NCI-H2107 treated with DMSO at 0.1 percent for 48 hours (cell line): ENCODE data around the gene MARK1.
"Not testable (repeated sequence)": the region's sequence is repeated elsewhere in the genome, so short reads cannot be mapped to it uniquely, and the experiment has no call there.

ENCODE experiments used
- DNase-seq: peaks from one replicate; lab custom pipeline; 2025; ENCODE audit not compliant: unreplicated experiment; lab: John Stamatoyannopoulos, UW

The MARK1 gene

GRCh38 chr1:220605651-220606050 is 77.7 kb downstream of the MARK1 start:
- not testable (repeated sequence) for DNase-seq

- DNase-seq = not testable (repeated sequence)
These were observed 83.2 kb downstream of the MARK1 start for GRCh38 chr1:220611100-220611499.

GRCh38 chr1:220616836-220617235 is 88.9 kb downstream of the MARK1 start:
- DNase-seq = no peak

- DNase-seq = no peak
These were observed 100.5 kb downstream of the MARK1 start for GRCh38 chr1:220628431-220628830.

- no peak for DNase-seq
These were observed 103.4 kb downstream of the MARK1 start for GRCh38 chr1:220631238-220631815.

DNA sequence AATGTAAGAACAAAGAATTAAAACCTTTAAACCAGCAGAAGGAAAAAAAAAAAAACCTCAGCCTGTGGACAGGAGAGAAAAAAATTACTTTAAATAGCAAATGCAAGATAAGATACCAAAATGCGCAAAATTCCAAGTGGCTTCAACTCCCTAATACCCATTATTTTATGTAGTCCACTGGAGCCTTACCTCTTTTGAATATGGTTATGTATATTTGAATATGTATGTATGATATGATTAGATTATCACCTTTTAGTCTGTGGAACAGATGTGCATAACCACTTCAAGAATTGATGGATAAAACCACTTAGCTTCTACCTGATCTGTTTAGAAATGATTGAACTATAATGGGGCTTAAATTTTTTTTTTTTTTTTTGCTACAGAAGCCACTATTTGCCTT is 109.8 kb downstream of the MARK1 start:
- no peak for DNase-seq

DNA sequence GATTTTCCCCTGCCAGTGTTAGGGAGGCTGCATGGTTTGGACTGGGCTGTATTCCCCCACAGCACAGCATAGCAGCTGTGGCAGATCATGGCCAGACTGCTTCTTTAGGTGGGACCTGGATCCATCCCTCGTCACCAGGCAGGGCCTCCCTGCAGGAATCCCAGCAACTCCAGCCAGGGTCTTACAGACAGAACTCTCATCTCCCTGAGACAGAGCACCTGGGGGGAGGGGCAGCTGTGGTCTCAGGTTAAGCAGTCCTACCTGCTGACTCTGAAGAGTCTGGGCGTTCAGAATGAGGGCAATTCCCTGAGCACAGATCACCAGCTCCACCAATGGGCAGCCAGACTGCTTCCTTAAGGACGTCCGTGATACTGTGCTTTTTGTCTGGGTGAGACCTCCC is 114.3 kb downstream of the MARK1 start:
- no peak for DNase-seq

GRCh38 chr1:220652995-220653394 is 125.1 kb downstream of the MARK1 start:
- DNase-seq = no peak

DNA sequence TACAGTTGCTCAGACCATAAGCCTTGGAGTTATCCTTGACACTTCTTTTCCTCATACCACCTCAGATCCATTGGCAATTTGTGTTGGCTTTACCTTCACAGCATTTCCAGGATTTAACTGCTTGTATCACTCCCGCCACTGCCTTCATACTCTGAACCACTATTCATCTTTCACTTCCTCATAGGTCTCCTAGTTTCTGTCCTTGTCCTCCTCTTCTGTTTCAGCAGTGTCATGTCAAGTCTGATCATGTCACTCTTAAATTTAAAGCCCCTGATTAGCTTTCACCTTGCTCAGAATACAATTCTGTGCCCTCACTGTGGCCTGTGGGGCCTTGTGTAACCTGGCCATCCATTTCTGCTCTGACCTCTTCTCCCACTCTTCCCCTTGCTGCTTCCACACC is 127.6 kb downstream of the MARK1 start:
- no peak for DNase-seq

DNA sequence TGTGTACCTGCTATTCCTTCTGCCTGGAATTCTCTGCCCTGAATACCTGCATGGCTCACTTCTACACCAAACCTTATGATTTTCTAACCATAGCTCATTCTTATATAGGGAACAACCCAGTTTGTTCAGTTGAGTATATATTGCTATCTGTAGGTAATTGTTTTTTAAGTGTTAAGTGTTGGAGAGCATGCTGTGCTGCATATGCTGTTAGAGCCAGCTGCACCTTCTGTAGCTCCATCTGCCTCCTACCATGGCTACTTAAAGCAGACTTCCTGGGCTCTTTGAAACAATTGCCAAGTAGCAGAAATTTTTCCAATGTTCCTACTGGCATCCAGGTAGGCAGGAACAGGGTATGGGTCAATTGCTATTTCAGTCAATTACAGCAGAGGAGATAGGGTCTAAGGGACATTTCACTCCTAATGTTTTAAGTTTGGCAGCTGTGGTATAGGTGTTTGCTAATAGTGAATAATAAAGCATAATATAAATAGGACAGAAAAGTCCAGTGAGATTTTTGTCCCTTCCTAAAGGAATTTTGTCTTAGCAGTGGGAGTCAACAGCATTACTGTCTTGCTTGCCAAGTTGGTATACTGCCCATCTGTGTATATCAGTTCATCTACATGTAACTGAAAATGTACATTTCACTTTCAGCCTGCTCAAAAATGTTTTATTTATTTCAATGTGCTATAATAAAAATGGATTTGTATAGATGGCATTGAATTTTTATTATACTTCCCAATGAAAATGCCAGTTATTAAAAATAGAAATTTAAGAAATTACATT is 128.2 kb downstream of the MARK1 start:
- no peak for DNase-seq

GRCh38 chr1:220666349-220666748 is 138.4 kb downstream of the MARK1 start:
- no peak for DNase-seq

GRCh38 chr1:220669005-220669404 is 141.1 kb downstream of the MARK1 start:
- no peak for DNase-seq

GRCh38 chr1:220670365-220670764 is 142.4 kb downstream of the MARK1 start:
- no peak for DNase-seq

GRCh38 chr1:220673921-220674320 is 146.0 kb downstream of the MARK1 start:
- no peak for DNase-seq

DNA sequence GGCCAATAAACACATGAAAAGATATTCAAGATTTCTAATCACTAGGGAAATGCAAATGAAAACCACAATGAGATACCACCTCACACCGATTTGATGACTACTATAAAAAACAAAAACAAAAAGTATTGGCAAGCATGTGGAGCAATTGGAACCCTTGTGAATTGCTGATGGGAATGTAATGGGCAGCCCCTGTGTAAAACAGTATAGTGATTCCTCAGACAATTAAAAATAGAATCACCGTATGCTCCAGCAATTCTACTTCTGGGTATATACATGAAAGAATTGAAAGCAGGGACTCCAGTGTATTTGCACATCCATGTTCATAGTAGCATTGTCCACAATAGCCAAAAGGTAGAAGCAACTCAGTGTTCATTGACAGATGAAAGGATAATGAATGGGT is 149.3 kb downstream of the MARK1 start:
- DNase-seq = no peak

DNA sequence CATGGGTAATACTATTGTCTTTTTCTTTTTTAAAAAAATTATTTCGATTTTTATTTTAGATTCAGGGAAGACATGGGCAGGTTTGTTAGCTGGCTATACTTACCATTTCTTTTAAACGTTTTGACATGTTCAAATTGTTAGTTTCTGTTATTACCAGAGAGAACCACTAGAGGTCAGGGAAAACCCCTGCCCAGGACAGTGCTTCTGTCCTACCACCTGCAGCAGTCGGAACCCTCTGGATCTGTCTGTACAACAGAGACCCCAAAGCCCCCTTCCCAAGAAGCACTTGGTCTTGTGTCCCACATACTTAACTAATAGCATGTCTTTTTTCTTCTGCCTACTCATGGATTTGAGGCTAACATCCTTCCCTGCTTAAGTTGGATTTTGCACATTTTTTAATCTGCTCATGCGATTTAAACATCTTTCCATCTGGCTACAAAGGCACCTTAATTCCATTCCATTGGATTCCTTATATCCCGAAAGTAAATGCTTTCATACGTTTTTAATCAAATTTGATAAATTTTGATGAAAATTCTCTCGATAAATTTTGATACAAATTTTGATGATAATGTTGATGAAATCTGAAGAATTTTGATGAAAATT is 152.2 kb downstream of the MARK1 start:
- DNase-seq = peak; percentile 76

GRCh38 chr1:220681220-220681880 is 153.4 kb downstream of the MARK1 start:
- DNase-seq = no peak

DNA sequence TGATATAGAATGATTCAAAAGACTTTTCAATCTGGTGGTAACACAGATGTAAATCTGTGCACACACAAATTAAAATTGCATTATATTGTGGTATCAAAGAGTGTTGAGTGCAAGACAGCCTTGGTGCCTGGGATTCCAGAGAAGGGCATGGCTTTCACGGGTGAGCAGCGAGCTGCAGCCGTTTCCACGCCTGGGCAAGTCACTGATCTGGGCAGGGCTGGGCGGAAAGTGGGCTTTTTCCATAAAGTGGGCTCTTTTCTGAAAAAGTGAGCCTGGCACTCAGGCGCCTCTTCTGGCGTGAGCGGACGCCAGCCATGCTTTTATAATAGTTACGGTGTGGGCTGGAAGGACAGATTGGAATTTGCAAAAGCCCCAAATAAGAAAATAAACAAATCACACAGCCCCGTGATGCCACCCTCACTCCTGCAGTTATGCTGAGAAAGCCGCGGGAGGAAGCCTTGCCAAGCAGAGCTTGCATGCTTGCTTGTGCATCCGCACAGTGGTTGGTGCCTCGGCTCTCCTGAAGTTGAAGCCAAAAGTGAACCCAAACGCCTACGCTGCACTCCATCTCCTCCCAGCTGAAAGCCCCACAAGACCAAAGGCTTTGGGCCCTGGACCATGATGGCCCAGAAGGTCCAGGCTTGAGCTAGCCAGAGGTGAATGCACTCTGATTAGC is 155.1 kb downstream of the MARK1 start:
- no peak for DNase-seq

DNA sequence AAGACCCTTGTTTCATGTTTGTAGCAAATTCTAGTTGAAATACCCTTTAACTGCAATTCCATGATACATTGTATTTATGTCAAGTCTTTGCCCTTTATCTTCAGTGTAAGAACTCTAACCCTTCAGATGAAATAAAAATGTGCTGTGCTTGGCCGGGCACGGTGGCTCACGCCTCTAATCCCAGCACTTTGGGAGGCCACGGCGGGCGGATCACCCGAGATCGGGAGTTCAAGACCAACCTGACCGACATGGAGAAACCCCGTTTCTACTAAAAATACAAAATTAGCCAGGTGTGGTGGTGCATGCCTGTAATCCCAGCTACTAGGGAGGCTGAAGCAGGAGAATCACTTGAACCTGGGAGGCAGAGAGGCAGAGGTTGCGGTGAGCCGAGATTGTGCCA is 155.8 kb downstream of the MARK1 start:
- not testable (repeated sequence) for DNase-seq

DNA sequence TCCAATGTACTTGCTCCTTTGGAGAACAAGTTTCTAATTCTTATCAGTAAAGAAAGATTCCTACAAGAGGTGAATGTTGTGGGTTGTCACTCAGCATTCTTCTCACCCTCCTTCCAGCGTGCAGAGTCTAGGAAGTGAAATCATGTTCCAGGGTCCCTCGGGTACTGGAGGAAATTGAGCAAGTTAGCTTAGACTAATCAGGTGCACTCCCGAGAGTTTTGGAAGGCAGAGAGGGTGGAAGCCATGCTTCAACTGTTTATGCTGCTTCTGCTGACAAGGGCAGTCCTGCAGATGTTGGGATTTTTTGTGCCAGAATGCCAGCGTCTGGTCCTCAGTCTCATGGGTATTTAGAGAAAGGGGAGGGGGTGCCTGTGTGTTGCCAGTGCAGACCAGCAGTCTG is 157.0 kb downstream of the MARK1 start:
- no peak for DNase-seq

- no peak for DNase-seq
These were observed 157.9 kb downstream of the MARK1 start for GRCh38 chr1:220685879-220686278.
